ENCODE results near the gene CEP131.

Gene CEP131

DNA sequence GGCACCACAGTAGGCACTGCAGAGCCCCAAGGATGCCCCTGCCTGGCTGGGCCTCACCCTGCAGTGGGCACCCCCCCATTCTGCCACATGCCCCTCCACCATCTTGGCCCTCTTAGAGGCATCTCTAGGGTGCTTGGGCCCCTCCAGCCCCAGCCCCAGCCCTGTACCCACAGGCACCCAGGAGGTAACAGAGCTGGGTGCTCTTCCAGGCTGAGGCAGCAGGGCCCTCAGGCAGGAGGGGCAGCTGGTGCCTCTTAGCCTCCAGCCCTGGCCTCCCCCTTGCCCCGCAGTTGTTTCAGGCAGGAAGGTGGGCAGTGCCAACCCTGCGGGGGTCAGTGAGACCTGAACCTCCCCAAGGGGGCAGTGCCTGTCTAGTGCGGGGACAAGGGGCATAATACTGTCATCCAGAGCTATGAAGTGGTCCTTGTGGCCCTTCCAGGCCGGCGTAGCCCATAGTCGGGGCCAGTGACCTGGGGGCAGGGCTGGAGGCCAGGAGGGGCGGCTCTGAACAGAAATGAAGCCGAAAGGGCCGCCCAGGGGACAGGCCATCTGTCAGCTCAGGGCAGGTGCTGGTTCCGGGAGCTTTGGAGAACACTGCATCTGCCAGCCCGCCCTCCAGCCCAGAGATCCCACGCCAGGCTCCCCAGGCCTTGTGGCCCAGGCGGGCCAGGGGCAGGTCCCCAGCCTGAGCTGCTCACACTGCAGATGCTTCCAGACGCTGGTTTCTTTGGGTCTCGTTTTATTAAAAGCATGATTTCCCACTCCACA is 51.9 kb downstream of the CEP131 start:
- in situ Hi-C loops (cut with MboI; ENCODE audit: low sequenced_read_pairs) = no loop called here

DNA sequence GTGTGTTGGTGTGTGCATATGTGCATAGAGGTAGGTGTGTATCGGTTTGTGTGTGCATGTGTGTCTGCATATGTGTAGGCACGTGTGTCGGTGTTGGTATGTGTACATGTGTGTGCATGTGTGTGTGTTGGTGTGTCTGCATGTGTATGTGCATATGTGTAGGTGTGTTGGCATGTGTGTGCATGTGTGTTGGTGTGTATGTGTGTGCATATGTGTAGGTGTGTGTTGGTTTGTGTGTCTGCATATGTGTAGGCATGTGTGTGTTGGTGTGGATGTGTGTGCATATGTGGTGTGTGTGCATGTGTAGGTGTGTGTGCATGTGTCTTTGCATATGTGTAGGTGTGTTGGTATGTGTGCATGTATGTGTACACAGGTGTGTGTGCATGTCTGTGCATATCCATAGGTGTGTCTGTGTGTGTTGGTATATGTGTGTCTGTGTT is 52.9 kb downstream of the CEP131 start:
- in situ Hi-C loops (cut with MboI; ENCODE audit: low sequenced_read_pairs) = no loop called here

DNA sequence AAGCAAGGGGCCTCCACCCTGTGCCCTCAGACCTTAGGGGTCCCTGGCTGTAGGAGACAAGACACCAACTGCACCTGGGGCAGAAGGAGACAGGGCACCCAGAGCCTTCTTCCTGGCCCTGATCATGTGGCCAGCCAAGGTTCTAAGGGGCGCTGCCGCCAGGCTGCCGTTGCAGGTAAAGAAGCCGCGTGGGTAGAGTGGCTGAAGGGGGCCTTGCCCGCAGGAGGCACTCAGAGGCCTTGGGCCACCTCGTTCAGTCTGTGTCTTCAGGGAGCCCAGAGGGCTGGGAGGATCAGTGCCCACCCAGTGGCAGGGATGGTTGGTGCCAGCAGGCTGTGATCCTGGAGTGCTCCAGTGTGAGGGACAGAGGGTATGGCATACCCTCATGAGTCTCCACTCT is 55.1 kb downstream of the CEP131 start:
- in situ Hi-C loops (cut with MboI; ENCODE audit: low sequenced_read_pairs) = no loop called here

DNA sequence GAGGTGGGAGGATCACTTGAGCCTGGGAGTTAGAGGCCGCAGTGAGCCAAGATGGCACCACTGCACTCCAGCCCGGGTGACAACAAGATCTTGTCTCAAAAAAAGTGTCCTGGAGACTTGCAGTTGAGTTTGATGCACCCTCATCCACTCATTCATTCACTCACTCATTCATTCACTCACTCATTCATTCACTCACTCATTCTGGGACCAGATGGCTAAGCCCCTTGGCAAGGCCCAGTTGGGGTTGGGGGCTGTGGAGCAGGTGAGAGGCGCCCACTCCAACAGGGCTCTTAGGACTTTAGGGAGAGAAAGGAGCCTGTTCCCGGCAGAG is 55.6 kb downstream of the CEP131 start:
- in situ Hi-C loops (cut with MboI; ENCODE audit: low sequenced_read_pairs) = no loop called here

DNA sequence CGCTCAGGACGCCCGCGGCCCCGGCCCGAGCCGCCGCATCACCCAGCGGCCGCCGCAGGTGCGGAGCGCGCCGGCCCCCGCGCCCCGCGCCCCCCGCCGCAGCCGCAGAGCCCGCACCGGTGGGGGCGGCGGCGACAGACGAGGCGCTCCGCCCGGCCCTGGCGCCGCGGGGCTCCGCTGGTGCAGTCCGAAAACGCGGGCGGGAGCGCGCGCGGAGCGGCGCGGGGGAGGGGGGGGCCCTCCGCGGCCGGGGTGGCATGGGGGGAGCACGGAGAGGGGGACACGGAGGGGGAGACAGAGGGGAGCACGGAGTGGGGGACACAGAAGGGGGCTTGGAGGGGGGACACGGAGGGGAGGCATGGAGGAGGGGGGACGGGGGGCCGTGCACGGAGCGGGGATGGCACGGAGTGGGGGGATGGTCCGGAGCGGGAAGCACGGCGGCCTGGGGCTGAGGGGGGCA is 56.7 kb downstream of the CEP131 start, which contains the start of gene AATK:
Gene AATK (minus strand): TSS at position 189 of the 460 bp plus-strand sequence. CDS start 229 bp downstream, outside the sequence.
- in situ Hi-C loops (cut with MboI; ENCODE audit: low sequenced_read_pairs) = no loop called here

DNA sequence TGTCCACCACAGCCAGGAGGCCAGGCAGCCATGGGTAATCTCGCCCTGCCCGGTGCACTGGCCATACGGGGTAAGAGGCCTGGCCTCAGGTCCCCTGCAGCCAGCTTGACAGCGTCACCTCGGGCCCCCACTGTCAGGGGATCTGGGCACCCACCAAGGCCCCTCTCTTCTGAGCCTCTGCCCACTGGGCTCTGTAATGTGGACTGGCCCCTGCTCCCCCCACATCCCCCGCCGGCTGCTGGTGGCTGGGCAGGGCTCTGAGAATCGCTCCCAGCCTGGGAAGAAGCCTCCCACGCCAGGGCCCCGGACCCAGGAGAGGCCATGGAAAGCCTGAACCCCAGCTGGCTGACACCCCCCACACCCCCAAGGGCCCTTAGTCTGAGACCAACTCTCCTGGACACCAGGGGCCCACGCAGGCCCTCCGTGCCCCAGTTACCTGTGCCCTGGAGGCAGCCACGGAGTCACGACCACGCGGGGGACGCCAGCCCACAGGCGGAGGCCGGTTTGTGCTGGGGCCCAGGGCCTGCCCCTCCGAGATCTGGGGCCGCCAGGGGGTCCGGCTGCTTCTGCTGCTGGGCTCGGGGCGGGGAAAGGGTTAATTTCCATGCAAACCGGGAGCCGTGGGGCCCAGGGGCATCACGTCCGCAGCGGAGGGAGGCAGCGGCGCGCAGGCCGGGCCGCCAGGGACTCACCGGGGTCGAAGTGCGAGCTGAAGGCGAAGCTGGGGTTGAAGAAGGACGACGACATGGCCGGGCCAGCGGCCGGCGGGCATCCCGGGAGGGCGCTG is 57.3 kb downstream of the CEP131 start, which contains the start of gene PVALEF:
Gene PVALEF (plus strand): TSS at position 262 of the 787 bp plus-strand sequence. CDS start 15,720 bp downstream, outside the sequence.
- in situ Hi-C loops (cut with MboI; ENCODE audit: low sequenced_read_pairs) = no loop called here

DNA sequence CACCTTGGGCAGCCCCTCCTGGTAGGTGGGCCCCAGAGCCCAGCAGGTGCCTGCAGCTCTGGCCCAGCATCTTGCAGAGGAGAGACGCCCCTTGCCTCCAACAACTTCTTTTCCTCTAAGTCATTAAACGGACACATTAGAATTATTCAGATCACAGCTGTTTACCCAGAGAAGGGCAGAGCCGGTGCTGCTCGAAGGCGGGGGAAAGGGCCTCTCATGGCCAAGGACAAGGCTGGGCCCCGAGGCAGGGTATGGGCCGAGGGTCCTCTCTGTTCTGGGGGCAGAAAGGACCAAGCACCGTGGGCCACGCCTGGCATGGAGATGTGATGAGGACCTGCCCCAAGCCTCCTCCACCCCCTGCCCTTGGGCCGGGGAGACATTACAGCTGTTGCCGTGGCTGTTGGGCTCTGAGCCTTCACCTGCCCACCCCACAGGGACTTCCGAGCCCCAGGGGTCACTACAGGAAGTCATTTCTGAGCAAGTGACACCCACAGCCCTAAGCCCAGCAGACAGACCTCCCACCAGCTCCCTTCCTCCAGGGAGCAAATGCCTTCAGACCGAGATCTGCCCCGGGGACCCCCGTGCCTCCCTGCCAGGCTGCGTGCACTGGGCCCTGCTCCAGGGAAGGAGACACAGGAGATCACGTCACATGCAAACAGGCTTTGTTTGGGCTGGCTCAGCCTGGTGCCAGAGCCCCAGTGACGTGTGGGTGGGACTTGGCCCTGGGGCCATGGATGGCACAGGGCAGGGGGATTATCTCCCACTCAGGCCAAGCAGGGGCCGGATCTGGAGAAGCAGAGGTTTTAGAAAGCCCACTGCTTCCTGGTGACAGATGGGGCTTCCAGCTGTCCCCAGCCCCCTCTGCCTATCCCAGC is 58.2 kb downstream of the CEP131 start:
- in situ Hi-C loops (cut with MboI; ENCODE audit: low sequenced_read_pairs) = no loop called here

DNA sequence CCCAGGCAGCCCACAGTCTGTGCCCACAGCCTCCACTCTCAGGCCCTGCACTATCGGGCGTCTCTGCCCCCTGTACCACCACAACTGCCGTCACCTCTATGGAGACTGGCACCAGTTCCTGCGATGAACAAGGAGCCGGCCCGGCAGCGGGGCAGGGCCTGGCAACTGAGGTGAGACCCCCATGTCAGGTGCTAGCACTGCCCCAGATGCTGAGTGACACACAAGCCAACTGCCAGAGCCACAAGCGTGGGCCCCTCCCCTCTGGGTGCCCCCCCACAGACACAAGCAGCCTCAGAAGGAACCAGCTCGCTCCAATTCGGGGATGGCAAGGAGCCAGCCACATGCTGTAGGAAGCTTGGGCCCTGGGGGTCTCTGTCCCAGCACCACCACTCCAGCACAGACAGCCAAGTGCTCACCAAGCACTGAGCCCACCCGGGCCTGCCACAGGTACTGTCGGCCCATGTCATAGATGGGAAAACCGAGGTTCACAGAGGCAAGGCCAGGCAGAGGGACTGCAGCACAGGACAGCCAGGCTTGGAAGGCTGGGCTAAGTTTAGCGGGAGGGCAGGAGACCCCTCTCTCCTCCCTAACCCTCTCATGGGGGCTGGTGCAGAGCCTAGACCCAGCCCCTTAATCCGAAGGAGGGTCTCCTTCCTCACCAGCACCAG is 58.9 kb downstream of the CEP131 start:
- in situ Hi-C loops (cut with MboI; ENCODE audit: low sequenced_read_pairs) = no loop called here

DNA sequence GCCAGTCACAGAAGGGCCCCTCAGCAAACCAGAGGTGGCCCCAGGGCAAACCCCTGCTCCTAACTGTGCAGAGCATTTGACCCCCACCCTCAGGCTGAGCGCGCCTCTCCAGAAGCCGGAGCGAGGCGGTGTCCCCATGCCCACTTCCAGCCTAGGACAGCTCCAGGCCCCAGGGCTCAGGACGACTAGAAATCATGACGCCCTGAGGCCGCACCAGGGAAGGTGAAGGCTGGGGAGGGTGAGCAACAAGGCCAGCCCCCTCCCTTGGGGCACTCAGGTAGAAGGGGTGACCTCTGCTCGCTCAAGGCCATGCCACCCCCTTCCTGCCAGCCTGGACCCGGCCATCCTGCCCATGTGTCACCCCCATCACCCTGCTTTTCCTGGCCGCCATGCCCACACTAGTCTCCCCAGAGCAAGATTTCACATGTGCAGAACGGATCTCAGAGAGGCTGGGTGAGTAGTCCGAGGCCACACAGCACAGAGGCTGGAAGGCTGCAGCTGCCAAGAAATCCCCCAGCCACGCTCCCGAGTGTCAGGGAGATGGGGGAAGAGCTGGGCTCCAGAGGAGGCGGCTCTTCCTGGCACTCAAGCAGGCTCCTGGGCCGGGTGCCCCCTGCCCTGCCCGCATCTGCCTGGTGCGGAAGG is 59.6 kb downstream of the CEP131 start:
- in situ Hi-C loops (cut with MboI; ENCODE audit: low sequenced_read_pairs) = no loop called here

DNA sequence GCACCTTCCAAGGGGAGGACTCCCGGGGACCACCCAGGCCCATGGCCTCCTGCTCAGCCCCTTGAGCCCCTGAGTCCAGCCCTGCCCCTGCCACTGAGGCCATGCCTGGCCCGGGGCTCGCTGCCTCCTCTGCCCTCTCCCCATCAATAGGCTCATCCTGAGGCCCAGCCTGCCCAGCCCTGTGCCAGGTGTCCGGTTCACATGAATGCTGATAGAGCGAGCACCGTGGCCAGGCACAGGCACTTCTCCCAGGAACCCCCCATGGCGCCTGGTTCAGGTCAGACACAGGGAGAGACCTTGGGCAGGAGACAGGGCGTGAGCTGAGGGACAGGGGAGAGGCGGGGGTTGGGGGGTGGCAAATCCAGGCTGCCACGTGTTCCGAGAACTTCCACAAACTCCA is 60.3 kb downstream of the CEP131 start:
- in situ Hi-C loops (cut with MboI; ENCODE audit: low sequenced_read_pairs) = no loop called here

DNA sequence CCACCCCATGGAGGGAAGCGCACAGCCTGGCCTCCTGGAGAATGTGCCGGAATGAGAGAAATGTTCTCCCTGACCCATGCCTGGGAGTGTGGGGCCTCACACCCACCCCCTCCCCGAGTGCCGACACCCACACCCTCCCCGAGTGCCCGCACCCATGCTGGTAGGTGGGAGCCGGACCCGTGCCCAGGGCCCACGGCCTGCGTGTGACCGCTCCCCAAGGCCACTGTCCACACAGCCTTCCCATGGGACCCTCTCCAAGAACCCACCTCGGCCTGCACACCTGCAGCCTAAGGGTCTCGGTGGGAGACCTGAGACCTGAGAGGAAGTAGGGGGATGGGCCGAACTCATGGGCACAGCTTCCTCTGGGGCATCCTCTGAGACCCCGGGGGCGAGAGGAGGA is 60.8 kb downstream of the CEP131 start:
- in situ Hi-C loops (cut with MboI; ENCODE audit: low sequenced_read_pairs) = no loop called here

DNA sequence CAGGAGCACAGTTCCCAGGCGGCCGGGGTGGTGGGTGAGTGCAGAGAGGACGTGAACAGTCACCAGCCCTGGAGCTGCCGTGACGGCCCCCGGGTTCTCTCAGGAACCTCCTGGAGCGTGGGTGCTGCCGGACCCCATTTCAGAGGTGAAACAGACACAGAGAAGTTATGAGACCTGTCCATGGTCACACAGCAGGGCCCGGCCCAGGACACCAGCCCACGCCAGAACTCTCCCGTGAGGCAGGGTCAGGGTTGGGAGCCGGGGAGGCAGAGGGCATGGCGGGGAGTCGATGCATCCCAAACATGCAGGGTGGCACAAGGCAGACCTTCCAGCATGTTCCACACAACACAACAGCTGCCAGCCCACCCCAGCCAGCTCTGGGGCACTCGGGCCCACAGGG is 61.2 kb downstream of the CEP131 start:
- in situ Hi-C loops (cut with MboI; ENCODE audit: low sequenced_read_pairs) = no loop called here

DNA sequence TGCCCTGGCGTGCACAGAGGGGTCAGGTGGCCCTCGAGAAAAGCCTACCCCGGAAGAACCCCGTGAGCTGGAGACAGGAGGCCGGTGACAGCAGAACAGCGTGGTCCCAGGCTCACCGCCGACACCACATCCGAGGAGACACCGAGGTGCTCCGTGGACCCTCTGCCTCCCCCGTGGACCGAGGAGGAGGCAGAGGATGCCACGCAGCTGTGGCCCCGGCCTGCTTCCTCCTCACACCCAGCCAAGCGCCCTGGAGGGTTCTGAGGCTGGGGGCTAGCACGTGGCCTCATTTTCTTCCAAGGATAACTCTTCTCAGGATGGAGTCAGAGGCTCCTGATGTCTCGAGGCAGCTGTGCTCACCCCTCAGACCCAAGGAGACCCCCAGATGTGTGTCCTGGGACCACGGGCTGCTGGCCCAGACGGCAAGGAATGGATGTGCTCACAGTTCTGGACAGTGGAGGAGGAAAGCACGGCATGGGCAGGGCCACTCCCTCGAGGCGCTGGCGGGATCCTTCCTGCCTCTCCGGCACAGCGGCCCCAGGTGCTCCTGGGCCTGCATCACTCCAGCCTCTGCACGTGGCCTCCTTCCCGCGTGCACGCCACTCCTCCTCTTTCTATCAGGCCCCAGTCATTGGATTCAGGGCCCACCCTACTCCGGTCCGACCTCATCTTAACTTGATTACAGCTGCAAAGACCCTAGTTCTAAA is 61.9 kb downstream of the CEP131 start:
- in situ Hi-C loops (cut with MboI; ENCODE audit: low sequenced_read_pairs) = no loop called here

DNA sequence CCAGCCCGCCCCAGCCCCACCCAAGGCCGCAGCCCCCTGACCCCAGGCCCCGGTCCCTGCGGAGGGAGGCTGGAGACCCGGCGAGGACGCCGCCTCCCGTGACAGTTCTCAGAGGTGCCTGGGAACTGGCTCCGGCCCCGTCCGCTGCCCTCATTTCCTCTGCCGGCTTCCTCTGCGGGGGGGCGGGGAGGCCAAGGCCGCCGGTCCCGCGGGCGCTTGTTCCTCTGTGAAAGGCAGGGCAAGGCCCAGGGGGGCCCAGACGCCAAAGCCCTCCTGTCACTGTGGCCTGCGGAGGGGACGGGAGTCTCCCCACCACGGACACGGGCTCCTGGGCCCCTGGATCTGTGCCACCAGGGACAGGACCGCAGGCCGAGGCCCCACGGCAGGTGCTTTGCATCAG is 62.5 kb downstream of the CEP131 start:
- in situ Hi-C loops (cut with MboI; ENCODE audit: low sequenced_read_pairs) = no loop called here

DNA sequence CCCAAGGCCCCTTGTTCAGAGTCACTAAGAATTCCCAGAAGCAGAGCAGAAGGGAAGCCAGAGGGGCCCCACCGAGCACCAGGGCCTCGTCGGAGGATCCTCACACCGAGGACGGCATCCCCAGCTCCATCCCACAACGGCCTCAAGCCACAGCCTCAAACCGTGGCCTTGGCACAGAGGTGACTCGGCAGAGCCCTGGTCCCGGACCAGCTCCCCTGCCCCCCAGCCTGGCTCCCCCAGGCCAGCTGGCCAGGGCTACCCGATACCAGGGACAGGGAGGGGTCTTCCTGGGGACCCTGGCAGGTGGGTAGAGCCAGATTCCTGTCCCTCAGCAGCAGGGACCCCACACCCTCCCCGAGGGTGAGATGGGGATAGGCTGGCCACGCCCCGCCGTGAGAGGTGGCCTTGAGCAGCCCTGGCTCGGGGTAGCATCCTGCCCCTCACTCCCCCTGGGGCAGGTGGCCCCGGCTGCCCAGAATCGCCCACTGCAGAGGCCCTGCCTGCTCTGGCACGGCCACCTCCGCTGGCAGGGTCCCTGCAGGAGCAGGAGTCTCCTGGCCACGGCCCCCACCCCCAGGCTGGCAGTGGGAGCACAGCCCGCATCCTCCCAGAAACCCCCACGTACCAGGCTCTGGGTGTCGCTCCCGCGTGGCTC is 63.0 kb downstream of the CEP131 start:
- in situ Hi-C loops (cut with MboI; ENCODE audit: low sequenced_read_pairs) = no loop called here

DNA sequence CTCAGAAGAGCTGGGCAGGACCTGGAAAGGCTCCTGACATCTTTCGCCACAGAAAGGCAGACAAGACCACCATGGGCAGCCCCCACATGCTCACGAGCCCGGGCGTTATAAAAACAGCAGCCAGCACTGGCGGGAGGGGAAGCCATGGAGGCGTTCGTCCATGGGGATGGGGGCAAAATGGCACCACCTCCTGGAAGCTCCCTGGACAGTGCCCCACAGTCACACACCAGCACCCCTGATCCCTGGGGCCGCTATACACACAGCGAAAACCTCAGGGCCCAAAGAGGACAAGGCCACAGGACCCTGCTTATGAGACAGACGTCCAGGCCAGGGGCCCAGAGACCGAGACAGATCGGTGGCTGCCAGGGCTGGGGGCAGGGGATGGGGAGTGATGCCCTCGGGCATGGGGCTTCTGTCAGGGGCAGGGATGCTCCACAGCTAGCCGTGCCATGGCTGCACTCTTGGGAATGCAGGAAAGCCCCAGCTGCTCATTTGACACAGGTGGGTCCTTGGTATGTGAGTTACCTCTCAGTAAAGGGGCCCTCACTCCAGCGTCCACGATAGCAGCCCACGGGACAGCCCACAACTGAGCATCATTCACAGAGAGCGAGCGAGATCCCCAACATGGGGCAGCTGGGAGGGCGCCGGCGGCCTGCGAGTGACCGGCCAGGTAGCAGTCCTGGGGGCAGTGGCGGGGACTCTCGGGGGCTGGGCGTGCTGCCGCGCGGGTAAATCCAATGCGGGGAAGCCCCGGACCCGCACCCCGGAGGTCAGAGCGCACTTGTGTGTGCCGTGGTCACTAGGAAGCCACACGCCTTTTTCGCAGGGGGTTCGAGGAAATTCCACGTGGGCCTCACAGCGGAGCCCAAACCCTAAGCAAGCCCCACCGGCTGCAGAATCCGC is 63.8 kb downstream of the CEP131 start:
- in situ Hi-C loops (cut with MboI; ENCODE audit: low sequenced_read_pairs) = no loop called here

DNA sequence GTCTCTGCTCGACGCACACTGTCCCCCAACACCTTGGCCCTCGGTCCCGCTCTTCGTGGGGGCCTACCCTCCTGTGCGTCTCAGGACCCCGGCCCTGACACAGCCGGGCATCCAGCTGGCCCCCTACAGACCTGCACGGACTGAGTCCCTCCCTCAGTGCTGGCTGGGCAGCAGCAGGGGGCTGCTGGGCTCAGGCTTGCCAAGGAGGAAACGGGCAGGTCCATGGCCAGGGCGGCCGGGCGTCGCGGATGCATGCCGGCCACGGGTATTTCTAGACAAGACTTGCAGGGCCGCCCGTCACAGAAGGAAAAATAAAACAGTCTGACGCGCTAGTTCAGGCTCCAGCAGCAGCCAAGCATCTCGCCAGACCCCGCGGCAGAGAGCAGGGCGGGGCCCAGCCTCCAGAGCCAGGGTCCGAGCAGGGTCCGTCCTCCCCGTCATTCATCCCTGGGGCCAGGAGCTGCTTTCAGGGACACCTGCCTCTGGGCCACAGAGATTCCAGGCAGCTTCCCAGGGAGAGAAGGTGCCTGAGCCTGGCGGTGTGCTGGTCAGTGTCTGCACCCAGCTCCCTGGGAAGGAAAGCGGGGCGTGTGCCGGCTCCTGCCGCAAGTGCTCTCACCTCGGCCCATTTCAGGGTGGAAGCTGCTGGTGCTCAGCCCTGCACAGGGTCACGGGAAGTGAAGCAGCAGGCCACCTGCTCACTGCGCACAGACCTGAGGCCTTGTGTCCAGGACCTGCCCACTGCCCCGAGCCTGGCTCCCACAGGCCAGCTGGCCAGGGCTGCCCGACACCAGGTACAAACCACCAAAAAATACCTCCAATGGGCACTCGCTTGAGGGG is 64.7 kb downstream of the CEP131 start:
- in situ Hi-C loops (cut with MboI; ENCODE audit: low sequenced_read_pairs) = no loop called here

Measured in HL-60/S4 (cell line).